ENCODE measurements around the gene DMGDH. TPM values are rescaled to one million over a fixed set of nuclear protein-coding genes. Genes with fewer than 3 reads are reported as not detected.

The DMGDH gene
- under 1 TPM in 1 of 3 donors, not detected in 2; 0.39 TPM for polyA plus RNA-seq

- no peaks in the 10 kb centered on the region for H3K36me3 Mint-ChIP-seq
- no peaks in the 10 kb centered on the region for H3K4me1 Mint-ChIP-seq
- H3K27ac Mint-ChIP-seq: no peak within 1 kb of the TSS
- no peak for DNase-seq
- no peak within 1 kb of the TSS for H3K4me3 Mint-ChIP-seq
- peaks cover 8 to 20% (median 10%) of the 10 kb centered on the region in 3 donors for H3K27me3 Mint-ChIP-seq (ENCODE audit: low read depth in 3 of 3)
- H3K9me3 Mint-ChIP-seq: no peaks in the 10 kb centered on the region
Measured at GRCh38 chr5:79069488-79070349, at the start of gene DMGDH, which contains the start of gene BHMT2. Gene DMGDH (minus strand): TSS chr5:79069674. CDS start chr5:79069620, 54 bp downstream. Gene BHMT2 (plus strand): TSS chr5:79069767. CDS start chr5:79069783, 16 bp downstream.

GRCh38 chr5:79112703-79113058 lies 43.2 kb upstream of the DMGDH start:
- no peak for DNase-seq
- Mint-ChIP-seq H3K4me3 (no peak overlapping the region), H3K27me3 (ENCODE audit: low read depth in 3 of 3) (peaks cover 0 to 12% (median 10%) of the 10 kb centered on the region in 3 donors), H3K4me1 (no peaks in the 10 kb centered on the region), H3K36me3 (no peaks in the 10 kb centered on the region), H3K27ac (no peak overlapping the region), H3K9me3 (no peaks in the 10 kb centered on the region)

- Mint-ChIP-seq H3K9me3 (no peaks in the 10 kb centered on the region), H3K4me1 (no peaks in the 10 kb centered on the region), H3K27ac (no peak overlapping the region), H3K36me3 (no peaks in the 10 kb centered on the region), H3K4me3 (no peak overlapping the region), H3K27me3 (ENCODE audit: low read depth in 3 of 3) (peaks cover 0 to 12% (median 10%) of the 10 kb centered on the region in 3 donors)
- DNase-seq: no peak
Measured at GRCh38 chr5:79111960-79112702, 42.7 kb upstream of the DMGDH start.

- Mint-ChIP-seq H3K27ac (no peak within 1 kb of the TSS), H3K4me1 (no peaks in the 10 kb centered on the region), H3K9me3 (no peaks in the 10 kb centered on the region), H3K4me3 (no peak within 1 kb of the TSS), H3K36me3 (no peaks in the 10 kb centered on the region), H3K27me3 (ENCODE audit: low read depth in 3 of 3) (peaks cover 0 to 17% (median 10%) of the 10 kb centered on the region in 3 donors)
- DNase-seq: no peak
Measured at GRCh38 chr5:79111387-79111959, 42.0 kb upstream of the DMGDH start, which contains the start of gene BHMT. Gene BHMT (plus strand): TSS chr5:79111809. CDS start chr5:79111886, 77 bp downstream.

GRCh38 chr5:79109527-79110492 lies 40.3 kb upstream of the DMGDH start:
- Mint-ChIP-seq H3K27ac (no peak overlapping the region), H3K9me3 (no peaks in the 10 kb centered on the region), H3K36me3 (no peaks in the 10 kb centered on the region), H3K4me1 (no peaks in the 10 kb centered on the region), H3K27me3 (ENCODE audit: low read depth in 3 of 3) (peaks cover 2 to 19% (median 14%) of the 10 kb centered on the region in 3 donors), H3K4me3 (no peak overlapping the region)
- no peak for DNase-seq

GRCh38 chr5:79108792-79109191 lies 39.3 kb upstream of the DMGDH start:
- H3K9me3 Mint-ChIP-seq: no peaks in the 10 kb centered on the region
- peaks cover 3 to 19% (median 14%) of the 10 kb centered on the region in 3 donors for H3K27me3 Mint-ChIP-seq (ENCODE audit: low read depth in 3 of 3)
- no peak for DNase-seq
- H3K4me3 Mint-ChIP-seq: no peak overlapping the region
- no peaks in the 10 kb centered on the region for H3K36me3 Mint-ChIP-seq
- no peaks in the 10 kb centered on the region for H3K4me1 Mint-ChIP-seq
- H3K27ac Mint-ChIP-seq: no peak overlapping the region

GRCh38 chr5:79108086-79108485 lies 38.6 kb upstream of the DMGDH start:
- no peak overlapping the region for H3K4me3 Mint-ChIP-seq
- H3K36me3 Mint-ChIP-seq: no peaks in the 10 kb centered on the region
- no peak overlapping the region for H3K27ac Mint-ChIP-seq
- H3K27me3 Mint-ChIP-seq (ENCODE audit: low read depth in 3 of 3): peaks cover 3 to 19% (median 14%) of the 10 kb centered on the region in 3 donors
- H3K9me3 Mint-ChIP-seq: no peaks in the 10 kb centered on the region
- H3K4me1 Mint-ChIP-seq: no peaks in the 10 kb centered on the region
- no peak for DNase-seq

GRCh38 chr5:79107020-79107796 lies 37.7 kb upstream of the DMGDH start:
- Mint-ChIP-seq H3K27me3 (ENCODE audit: low read depth in 3 of 3) (peaks cover 3 to 16% (median 12%) of the 10 kb centered on the region in 3 donors), H3K27ac (no peak overlapping the region), H3K9me3 (no peaks in the 10 kb centered on the region), H3K36me3 (no peaks in the 10 kb centered on the region), H3K4me1 (no peaks in the 10 kb centered on the region), H3K4me3 (no peak overlapping the region)
- DNase-seq: no peak

GRCh38 chr5:79105868-79106267 lies 36.4 kb upstream of the DMGDH start:
- H3K36me3 Mint-ChIP-seq: no peaks in the 10 kb centered on the region
- H3K9me3 Mint-ChIP-seq: no peaks in the 10 kb centered on the region
- H3K27ac Mint-ChIP-seq: no peak overlapping the region
- peaks cover 3 to 13% (median 12%) of the 10 kb centered on the region in 3 donors for H3K27me3 Mint-ChIP-seq (ENCODE audit: low read depth in 3 of 3)
- no peaks in the 10 kb centered on the region for H3K4me1 Mint-ChIP-seq
- no peak overlapping the region for H3K4me3 Mint-ChIP-seq
- DNase-seq: no peak

- Mint-ChIP-seq H3K4me1 (no peaks in the 10 kb centered on the region), H3K27me3 (ENCODE audit: low read depth in 3 of 3) (peaks cover 0 to 4% (median 2%) of the 10 kb centered on the region in 3 donors), H3K4me3 (no peak overlapping the region), H3K36me3 (no peaks in the 10 kb centered on the region), H3K27ac (no peak overlapping the region), H3K9me3 (peaks cover 0 to 2% (median under 1%) of the 10 kb centered on the region in 6 donors)
- DNase-seq: no peak
Measured at GRCh38 chr5:79093762-79094161, 24.3 kb upstream of the DMGDH start.

- no peak overlapping the region for H3K27ac Mint-ChIP-seq
- peaks cover 0 to 2% (median under 1%) of the 10 kb centered on the region in 6 donors for H3K9me3 Mint-ChIP-seq
- H3K4me1 Mint-ChIP-seq: no peaks in the 10 kb centered on the region
- H3K27me3 Mint-ChIP-seq (ENCODE audit: low read depth in 3 of 3): peaks cover 0 to 4% (median 2%) of the 10 kb centered on the region in 3 donors
- H3K36me3 Mint-ChIP-seq: no peaks in the 10 kb centered on the region
- no peak for DNase-seq
- no peak overlapping the region for H3K4me3 Mint-ChIP-seq
Measured at GRCh38 chr5:79091064-79091463, 21.6 kb upstream of the DMGDH start.

- Mint-ChIP-seq H3K36me3 (no peaks in the 10 kb centered on the region), H3K27me3 (ENCODE audit: low read depth in 3 of 3) (peaks cover 0 to 6% (median 2%) of the 10 kb centered on the region in 3 donors), H3K4me1 (no peaks in the 10 kb centered on the region), H3K4me3 (no peak overlapping the region), H3K27ac (no peak overlapping the region), H3K9me3 (no peaks in the 10 kb centered on the region)
- no peak for DNase-seq
Measured at GRCh38 chr5:79088507-79088906, 19.0 kb upstream of the DMGDH start.
